Psoas muscle (tissue), 8 donors: Measurements from ENCODE around the gene SAE1. TPM values are rescaled to one million over a fixed set of nuclear protein-coding genes. Genes with fewer than 3 reads are reported as not detected.
A peak's percentile ranks its signal among the peaks of the same experiment; 100 is the strongest.
"Not testable (repeated sequence)": the region's sequence is repeated elsewhere in the genome, so short reads cannot be mapped to it uniquely, and the experiment has no call there.

ENCODE experiments used
- ATAC-seq, 4 donors: fragments of 200-7000 bp; cut with Tn5 transposase; one replicate each; pipeline ENCODE4 v1.9.1; 2020; ENCODE audit warnings: moderate library complexity in 3 of 4, mild to moderate bottlenecking in 2 of 4
- DNase-seq, 2 donors: peaks; one replicate each; pipeline ENCODE4 v3.0.0-alpha.2; 2020
- H3K27ac ChIP-seq: fragments of 200-600 bp; one replicate; pipeline ENCODE4 v1.8.0; 2022
- H3K27me3 ChIP-seq, 3 donors: fragments of 200-600 bp in 1 of 3; one replicate each; pipeline versions ENCODE4 v1.6.1 to v1.8.0; 2013 to 2022; ENCODE audit warnings: low read length in 2 of 3, mild to moderate bottlenecking in 2 of 3, moderate library complexity in 1 of 3; ENCODE audit not compliant: insufficient read depth in 3 of 3
- H3K36me3 ChIP-seq, 2 donors: fragments of 200-600 bp in 1 of 2; one replicate each; pipeline versions ENCODE4 v1.6.1 to v1.8.0; 2013 to 2022; ENCODE audit warnings: low read depth in 1 of 2, mild to moderate bottlenecking in 1 of 2, moderate library complexity in 1 of 2; ENCODE audit not compliant: insufficient read depth in 1 of 2
- H3K4me1 ChIP-seq: fragments of 200-600 bp; one replicate; pipeline ENCODE4 v1.8.0; 2022
- H3K4me3 ChIP-seq: fragments of 200-600 bp; one replicate; pipeline ENCODE4 v1.8.0; 2022; ENCODE audit warnings: mild to moderate bottlenecking
- H3K9me3 ChIP-seq: fragments of 200-600 bp; one replicate; pipeline ENCODE4 v1.8.0; 2022
- WGBS, 3 donors: extraction: QIAGEN DNeasy Blood & Tissue Kit; methylation state at CpG; one replicate each; pipeline versions ENCODE4 v1.1.6 to v1.1.7; 2013; 5-methylcytosine and 5-hydroxymethylcytosine counted together
- intact Hi-C, 2 donors: fragments of 100-400 bp; cut with DNase I; formaldehyde crosslinking; loops; one replicate each; pipeline versions ENCODE4 v1.11.0 to v1.14.2; 2022
- polyA plus RNA-seq, 3 donors: library from polyadenylated mRNA; stranded (reverse); fragments of 200-250 nt; gene quantifications; one replicate each; pipeline ENCODE4 v1.2.3, GENCODE V29; 2013
- total RNA-seq, 4 donors: library from RNA; stranded (reverse); fragmentation: NEBNext Ultra II Directional in 2 of 4; extraction: Animal tissue kit (Norgen Biotek cat#: 25700) in 2 of 4; gene quantifications; one replicate each; pipeline versions ENCODE4 v1.2.1 to v1.2.4, GENCODE V29; 2021 to 2023
- TF ChIP-seq, protein P1 (sequence below): fragments of 200-600 bp; IDR thresholded peaks from one replicate; pipeline ENCODE4 v1.8.0; 2022; ENCODE audit warnings: antibody characterized with exemption
- donor health status: healthy with polysubstance abuse.
- donor health status: DM: no; HTN: no; CAD: no; lungs with moderate emphysema.
- donor health status: Bipolar disorder and iron deficiency.
- donor health status: healthy.
- donor health status: DM: yes; HTN: yes; CAD: no.
- donor health status: DM: no; HTN: no; CAD: no.
- donor health status: DM: no; HTN: no; CAD: no.
- donor health status: DM: yes; HTN: yes; CAD: no.

SAE1 gene
- total and polyA plus RNA-seq, 7 donors: 30.7 to 63.4 (median 42.0) TPM

DNA sequence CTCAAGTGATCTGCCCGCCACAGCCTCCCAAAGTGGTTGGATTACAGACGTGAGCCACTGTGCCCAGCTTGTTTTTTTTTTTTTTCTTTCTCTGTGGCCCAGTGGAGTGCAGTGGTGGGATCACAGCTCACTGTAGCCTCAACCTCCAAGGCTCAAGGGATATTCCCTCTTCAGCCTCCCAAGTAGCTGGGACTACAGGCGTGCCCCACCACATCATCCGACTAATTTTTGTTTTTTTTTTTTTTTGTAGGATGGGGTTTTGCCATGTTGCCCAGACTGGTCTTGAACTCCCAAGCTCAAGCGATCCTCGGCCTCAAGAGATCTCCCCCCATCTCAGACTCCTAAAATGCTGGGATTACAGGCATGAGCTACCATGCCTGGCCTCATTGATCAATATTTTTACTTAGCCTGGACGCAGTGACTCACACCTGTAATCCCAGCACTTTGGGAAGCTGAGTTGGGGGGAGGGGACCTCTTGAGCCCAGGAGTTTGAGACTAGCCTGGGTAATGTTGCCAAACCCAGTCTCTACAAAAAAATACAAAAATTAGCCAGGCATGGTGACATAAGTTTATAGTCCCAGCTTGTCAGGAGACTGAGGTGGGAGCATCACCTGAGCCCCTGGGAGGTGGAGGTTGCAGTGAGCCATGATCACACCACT lies 1.7 kb downstream of the SAE1 start:
- intact Hi-C loops: no loop called here
- no peak for DNase-seq
- Histone ChIP-seq H3K9me3 (no peaks in the 10 kb centered on the region), H3K27ac (no peak overlapping the region), H3K36me3 (peaks cover 0 to 10% of the 10 kb centered on the region in 2 donors), H3K4me1 (no peaks in the 10 kb centered on the region), H3K27me3 (no peaks in the 10 kb centered on the region), H3K4me3 (no peak overlapping the region)
- TF ChIP-seq, protein P1, sequence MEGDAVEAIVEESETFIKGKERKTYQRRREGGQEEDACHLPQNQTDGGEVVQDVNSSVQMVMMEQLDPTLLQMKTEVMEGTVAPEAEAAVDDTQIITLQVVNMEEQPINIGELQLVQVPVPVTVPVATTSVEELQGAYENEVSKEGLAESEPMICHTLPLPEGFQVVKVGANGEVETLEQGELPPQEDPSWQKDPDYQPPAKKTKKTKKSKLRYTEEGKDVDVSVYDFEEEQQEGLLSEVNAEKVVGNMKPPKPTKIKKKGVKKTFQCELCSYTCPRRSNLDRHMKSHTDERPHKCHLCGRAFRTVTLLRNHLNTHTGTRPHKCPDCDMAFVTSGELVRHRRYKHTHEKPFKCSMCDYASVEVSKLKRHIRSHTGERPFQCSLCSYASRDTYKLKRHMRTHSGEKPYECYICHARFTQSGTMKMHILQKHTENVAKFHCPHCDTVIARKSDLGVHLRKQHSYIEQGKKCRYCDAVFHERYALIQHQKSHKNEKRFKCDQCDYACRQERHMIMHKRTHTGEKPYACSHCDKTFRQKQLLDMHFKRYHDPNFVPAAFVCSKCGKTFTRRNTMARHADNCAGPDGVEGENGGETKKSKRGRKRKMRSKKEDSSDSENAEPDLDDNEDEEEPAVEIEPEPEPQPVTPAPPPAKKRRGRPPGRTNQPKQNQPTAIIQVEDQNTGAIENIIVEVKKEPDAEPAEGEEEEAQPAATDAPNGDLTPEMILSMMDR: no peak
- ATAC-seq: no peak
- 90 to 94% (median 90%) methylated on average over 7 of the region's 7 CpGs for WGBS, 3 donors

DNA sequence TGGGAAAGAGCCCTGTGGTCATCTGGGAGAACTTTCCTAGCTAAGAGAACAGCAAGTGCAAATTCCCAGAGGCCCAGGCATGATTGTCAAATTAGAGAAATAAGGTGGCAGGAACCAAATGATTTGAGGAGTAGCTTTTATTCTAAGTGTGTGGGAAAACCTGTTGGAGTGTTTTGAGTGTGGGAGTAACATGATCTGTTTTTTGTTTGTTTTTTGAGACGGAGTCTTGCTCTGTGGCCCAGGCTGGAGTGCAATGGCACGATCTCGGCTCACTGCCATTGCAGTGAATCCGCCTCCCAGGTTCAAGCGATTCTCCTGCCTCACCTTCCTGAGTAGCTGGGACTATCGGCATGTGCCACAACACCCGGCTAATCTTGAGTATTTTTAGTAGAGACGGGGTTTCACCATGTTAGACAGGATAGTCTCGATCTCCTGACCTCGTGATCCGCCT lies 2.4 kb downstream of the SAE1 start:
- no peaks in the 10 kb centered on the region for H3K9me3 ChIP-seq
- no peak for DNase-seq
- no peaks in the 10 kb centered on the region for H3K4me1 ChIP-seq
- ATAC-seq: no peak
- H3K27me3 ChIP-seq: no peaks in the 10 kb centered on the region
- H3K4me3 ChIP-seq: no peak overlapping the region
- 85 to 87% (median 86%) methylated on average over 11 of the region's 11 CpGs for WGBS, 3 donors
- H3K27ac ChIP-seq: no peak overlapping the region
- TF ChIP-seq, protein P1: no peak
- peaks cover 0 to 10% of the 10 kb centered on the region in 2 donors for H3K36me3 ChIP-seq
- intact Hi-C loops: no loop called here

DNA sequence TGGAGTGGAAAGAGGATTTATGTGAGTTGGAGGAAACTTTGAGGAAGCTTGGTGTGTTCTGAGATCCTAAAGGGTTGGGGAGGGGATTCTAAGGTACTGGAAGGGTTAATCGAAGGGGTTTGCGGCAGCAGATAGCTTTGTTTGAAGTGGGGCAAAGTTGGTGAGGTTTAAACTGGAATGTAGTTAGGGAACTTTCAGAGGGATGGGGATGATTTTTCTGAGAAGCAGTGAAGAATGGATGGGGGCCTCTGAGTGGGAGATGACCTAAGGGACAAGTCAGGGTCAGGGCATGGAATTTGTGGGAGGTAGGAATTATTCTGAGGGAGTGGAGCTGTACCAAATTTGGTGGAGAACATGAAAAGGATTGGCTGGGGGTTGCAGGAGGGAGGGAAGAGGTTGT lies 3.9 kb downstream of the SAE1 start:
- intact Hi-C loops: no loop called here
- ATAC-seq (no peak), DNase-seq (no peak)
- Histone ChIP-seq H3K27me3 (no peaks in the 10 kb centered on the region), H3K4me3 (no peak overlapping the region), H3K36me3 (peaks cover 0 to 10% of the 10 kb centered on the region in 2 donors), H3K9me3 (no peaks in the 10 kb centered on the region), H3K4me1 (no peaks in the 10 kb centered on the region), H3K27ac (no peak overlapping the region)
- TF ChIP-seq, protein P1: no peak
- WGBS, 3 donors: 81 to 88% (median 87%) methylated on average over 2 of the region's 2 CpGs

GRCh38 chr19:47135156-47135555 lies 4.5 kb downstream of the SAE1 start:
- no peak for DNase-seq
- intact Hi-C loops: no loop called here
- H3K27me3 ChIP-seq: no peaks in the 10 kb centered on the region
- ATAC-seq: no peak
- H3K4me1 ChIP-seq: no peaks in the 10 kb centered on the region
- H3K4me3 ChIP-seq: no peak overlapping the region
- no peak overlapping the region for H3K27ac ChIP-seq
- peaks cover 0 to 10% of the 10 kb centered on the region in 2 donors for H3K36me3 ChIP-seq
- no peaks in the 10 kb centered on the region for H3K9me3 ChIP-seq
- 85 to 87% (median 86%) methylated on average over 3 of the region's 3 CpGs for WGBS, 3 donors
- TF ChIP-seq, protein P1: no peak

- intact Hi-C loops, H3K27ac ChIP-seq, H3K4me3 ChIP-seq, H3K9me3 ChIP-seq, H3K27me3 ChIP-seq, DNase-seq: not testable (repeated sequence)
- peaks cover 19% of the 10 kb centered on the region for H3K4me1 ChIP-seq
- 59 to 64% (median 63%) methylated on average over 7 of the region's 7 CpGs for WGBS, 3 donors
- H3K36me3 ChIP-seq: peaks cover 4 to 28% of the 10 kb centered on the region in 2 donors
- peak in 1 of 4 donors; percentile 61 for ATAC-seq
These were observed 10.6 kb downstream of the SAE1 start for GRCh38 chr19:47141252-47141651.
